SH-SY5Y (cell line): ENCODE measurements around the gene DNAH1.

Experiments
- GATA2 ChIP-seq: IDR thresholded peaks from 2 replicates; pipeline ENCODE4 v1.6.1; 2011; ENCODE audit warnings: mild to moderate bottlenecking, low read depth, low read length
- GATA3 ChIP-seq: IDR thresholded peaks from 2 replicates; pipeline ENCODE4 v1.6.1; 2011; ENCODE audit warnings: low read depth, mild to moderate bottlenecking, low read length, moderate library complexity

GRCh38 chr3:52440671-52441070 is 124.6 kb downstream of the DNAH1 start:
- no peak for TF ChIP-seq GATA3
- no peak for TF ChIP-seq GATA2
